Upper lobe of right lung (tissue), 1 donor: ENCODE data around the gene DOK6. TPM values are rescaled to one million over a fixed set of nuclear protein-coding genes. Genes with fewer than 3 reads are reported as not detected.

Source experiments
- ATAC-seq: fragments of 200-7000 bp; cut with Tn5 transposase; one replicate; pipeline ENCODE4 v1.9.1; 2020; ENCODE audit warnings: mild to moderate bottlenecking, moderate library complexity
- DNase-seq: peaks from one replicate; pipeline ENCODE4 v3.0.0-alpha.2; 2020
- H3K27ac ChIP-seq: fragments of 200-600 bp; one replicate; pipeline ENCODE4 v1.8.0; 2022
- H3K27me3 ChIP-seq: fragments of 200-600 bp; one replicate; pipeline ENCODE4 v1.8.0; 2022; ENCODE audit warnings: mild to moderate bottlenecking
- H3K36me3 ChIP-seq: fragments of 200-600 bp; one replicate; pipeline ENCODE4 v1.8.0; 2022
- H3K4me1 ChIP-seq: fragments of 200-600 bp; one replicate; pipeline ENCODE4 v1.8.0; 2022
- H3K4me3 ChIP-seq: fragments of 200-600 bp; one replicate; pipeline ENCODE4 v1.8.0; 2022; ENCODE audit warnings: mild to moderate bottlenecking
- H3K9me3 ChIP-seq: fragments of 200-600 bp; one replicate; pipeline ENCODE4 v1.8.0; 2022
- intact Hi-C: fragments of 100-400 bp; cut with DNase I; formaldehyde crosslinking; loops from one replicate; pipeline ENCODE4 v1.11.0; 2022
- total RNA-seq: library from RNA; stranded (reverse); fragmentation: NEBNext Ultra II Directional; extraction: Animal tissue kit (Norgen Biotek cat#: 25700); gene quantifications from one replicate; pipeline ENCODE4 v1.2.1, GENCODE V29; 2021
- TF ChIP-seq, protein P1 (sequence below): fragments of 200-600 bp; IDR thresholded peaks from one replicate; pipeline ENCODE4 v1.8.0; 2022; ENCODE audit warnings: antibody characterized with exemption
- donor health status: DM: no; HTN: yes; CAD: no; lungs with severe emphysema.

DOK6 gene
- total RNA-seq, 1 donor from 2014 or later: 5.9 TPM

DNA sequence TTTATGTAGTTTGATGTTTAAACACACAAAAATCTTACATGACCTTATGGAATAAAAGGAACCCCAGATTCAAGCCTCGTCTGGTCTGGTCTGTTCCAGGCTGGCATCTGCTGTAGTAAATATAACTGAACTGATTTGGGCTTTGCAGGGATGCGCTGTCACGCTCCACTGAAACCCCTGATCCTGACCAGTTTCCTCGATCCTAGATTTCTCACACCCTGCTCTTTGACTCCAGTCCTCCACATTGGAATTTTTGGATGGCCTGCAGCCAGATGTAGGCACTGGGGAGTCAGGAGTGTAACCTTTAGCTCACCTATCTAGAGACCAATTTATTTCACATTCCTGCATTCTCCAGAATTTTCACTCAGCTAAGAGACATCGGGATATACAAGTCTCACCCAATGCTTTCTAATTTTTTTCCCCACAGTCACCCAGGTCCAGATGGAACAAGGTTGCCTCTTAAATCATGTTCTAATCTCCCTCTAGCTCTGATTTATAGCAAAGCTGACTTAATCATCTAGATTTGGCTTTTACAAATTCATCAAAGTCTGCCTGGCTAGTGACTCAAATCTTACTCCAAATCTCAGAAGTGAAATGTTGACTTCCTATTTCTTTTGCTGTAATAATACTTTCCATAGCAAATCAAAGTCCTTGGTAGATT is 327.4 kb downstream of the DOK6 start:
- no peaks in the 10 kb centered on the region for H3K36me3 ChIP-seq
- H3K9me3 ChIP-seq: no peaks in the 10 kb centered on the region
- intact Hi-C loops: no loop called here
- no peak overlapping the region for H3K27ac ChIP-seq
- DNase-seq: no peak
- H3K4me3 ChIP-seq: no peak overlapping the region
- TF ChIP-seq, protein P1, sequence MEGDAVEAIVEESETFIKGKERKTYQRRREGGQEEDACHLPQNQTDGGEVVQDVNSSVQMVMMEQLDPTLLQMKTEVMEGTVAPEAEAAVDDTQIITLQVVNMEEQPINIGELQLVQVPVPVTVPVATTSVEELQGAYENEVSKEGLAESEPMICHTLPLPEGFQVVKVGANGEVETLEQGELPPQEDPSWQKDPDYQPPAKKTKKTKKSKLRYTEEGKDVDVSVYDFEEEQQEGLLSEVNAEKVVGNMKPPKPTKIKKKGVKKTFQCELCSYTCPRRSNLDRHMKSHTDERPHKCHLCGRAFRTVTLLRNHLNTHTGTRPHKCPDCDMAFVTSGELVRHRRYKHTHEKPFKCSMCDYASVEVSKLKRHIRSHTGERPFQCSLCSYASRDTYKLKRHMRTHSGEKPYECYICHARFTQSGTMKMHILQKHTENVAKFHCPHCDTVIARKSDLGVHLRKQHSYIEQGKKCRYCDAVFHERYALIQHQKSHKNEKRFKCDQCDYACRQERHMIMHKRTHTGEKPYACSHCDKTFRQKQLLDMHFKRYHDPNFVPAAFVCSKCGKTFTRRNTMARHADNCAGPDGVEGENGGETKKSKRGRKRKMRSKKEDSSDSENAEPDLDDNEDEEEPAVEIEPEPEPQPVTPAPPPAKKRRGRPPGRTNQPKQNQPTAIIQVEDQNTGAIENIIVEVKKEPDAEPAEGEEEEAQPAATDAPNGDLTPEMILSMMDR: no peak
- no peaks in the 10 kb centered on the region for H3K4me1 ChIP-seq
- ATAC-seq: no peak
- H3K27me3 ChIP-seq: no peaks in the 10 kb centered on the region

DNA sequence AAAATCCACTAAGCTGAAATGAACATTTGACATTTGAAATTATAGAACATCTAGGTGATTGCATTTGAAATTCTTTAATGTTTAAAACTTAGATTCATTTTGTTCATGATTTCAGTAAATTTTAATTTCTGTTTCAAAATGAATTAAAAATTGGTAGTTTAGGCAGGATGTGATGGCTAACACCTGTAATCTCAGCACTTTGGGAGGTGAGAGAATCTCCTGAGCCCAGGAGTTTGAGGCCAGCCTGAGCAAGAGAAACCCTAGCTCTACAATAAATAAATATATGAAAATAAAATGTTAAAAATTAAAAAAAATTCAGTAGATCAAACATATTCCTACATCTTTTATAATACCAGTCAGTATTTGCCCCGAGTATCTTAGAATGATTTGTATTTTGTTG is 330.0 kb downstream of the DOK6 start:
- H3K4me1 ChIP-seq: no peaks in the 10 kb centered on the region
- intact Hi-C loops: no loop called here
- ATAC-seq: no peak
- no peaks in the 10 kb centered on the region for H3K36me3 ChIP-seq
- H3K27ac ChIP-seq: no peak overlapping the region
- DNase-seq: no peak
- no peaks in the 10 kb centered on the region for H3K27me3 ChIP-seq
- TF ChIP-seq, protein P1: no peak
- no peak overlapping the region for H3K4me3 ChIP-seq
- H3K9me3 ChIP-seq: no peaks in the 10 kb centered on the region

DNA sequence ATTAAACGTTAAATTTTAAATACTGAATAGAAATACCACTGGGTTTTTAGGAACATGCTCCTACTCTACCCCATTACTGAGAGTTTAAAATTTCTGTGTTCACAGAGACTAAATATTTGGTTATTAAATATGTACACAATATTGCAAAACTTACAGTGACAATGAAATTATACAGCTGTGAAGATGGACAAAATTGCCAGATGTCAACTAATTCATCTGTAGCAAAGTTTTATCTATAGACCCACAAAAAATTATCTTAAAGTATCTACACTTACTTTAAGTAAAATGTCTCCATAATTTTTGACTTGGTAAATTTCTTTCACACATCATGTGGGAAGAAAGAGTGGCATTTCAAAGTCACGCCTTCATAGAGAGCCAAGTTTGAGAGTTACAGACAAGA is 333.8 kb downstream of the DOK6 start:
- Histone ChIP-seq H3K27ac (no peak overlapping the region), H3K4me1 (no peaks in the 10 kb centered on the region), H3K36me3 (no peaks in the 10 kb centered on the region), H3K9me3 (no peaks in the 10 kb centered on the region), H3K4me3 (no peak overlapping the region), H3K27me3 (no peaks in the 10 kb centered on the region)
- ATAC-seq (no peak), DNase-seq (no peak)
- TF ChIP-seq, protein P1: no peak
- intact Hi-C loops: no loop called here

DNA sequence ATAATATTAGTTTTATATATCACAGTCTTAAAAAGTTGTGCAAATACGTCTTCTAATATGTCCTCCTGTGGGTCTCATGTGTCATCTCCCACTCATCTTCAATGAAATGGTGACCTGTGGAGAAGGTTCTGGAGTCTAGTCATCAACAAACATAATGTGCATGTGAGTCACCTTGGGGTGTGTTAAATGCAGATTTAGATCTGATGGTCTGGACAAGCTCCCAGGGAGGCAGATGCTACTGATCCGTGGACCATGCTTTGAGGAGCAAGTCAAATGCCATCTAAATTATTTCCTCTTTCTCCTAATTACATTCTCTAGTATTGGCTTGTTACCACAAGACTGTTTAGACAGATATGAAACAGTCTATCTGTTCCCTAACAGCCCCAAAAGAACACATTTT is 336.0 kb downstream of the DOK6 start:
- ATAC-seq: no peak
- Histone ChIP-seq H3K9me3 (no peaks in the 10 kb centered on the region), H3K27ac (no peak overlapping the region), H3K36me3 (no peaks in the 10 kb centered on the region), H3K4me3 (no peak overlapping the region), H3K27me3 (no peaks in the 10 kb centered on the region), H3K4me1 (no peaks in the 10 kb centered on the region)
- intact Hi-C loops: no loop called here
- TF ChIP-seq, protein P1: no peak
- no peak for DNase-seq

DNA sequence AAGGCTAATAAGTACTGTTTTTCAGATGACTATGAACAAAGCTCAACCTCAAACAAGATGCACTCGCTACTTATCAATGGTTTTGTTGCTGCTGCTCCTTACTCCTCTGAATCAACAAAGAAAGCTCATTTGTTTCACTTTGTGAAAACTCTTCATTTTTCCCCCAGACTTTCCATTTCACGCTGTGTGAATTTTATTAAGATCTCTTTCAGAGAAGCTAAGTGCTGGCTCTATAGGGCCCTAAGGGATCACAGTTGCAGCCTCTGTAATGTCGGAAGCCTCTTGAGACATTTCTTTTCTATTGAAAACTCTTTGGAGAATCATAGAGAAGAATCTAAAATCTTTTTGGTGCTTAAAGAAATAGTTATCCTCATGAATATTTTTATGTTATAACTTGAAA is 337.2 kb downstream of the DOK6 start:
- Histone ChIP-seq H3K27me3 (no peaks in the 10 kb centered on the region), H3K27ac (no peak overlapping the region), H3K4me1 (no peaks in the 10 kb centered on the region), H3K4me3 (no peak overlapping the region), H3K36me3 (no peaks in the 10 kb centered on the region), H3K9me3 (no peaks in the 10 kb centered on the region)
- intact Hi-C loops: no loop called here
- ATAC-seq: no peak
- DNase-seq: no peak
- TF ChIP-seq, protein P1: no peak

DNA sequence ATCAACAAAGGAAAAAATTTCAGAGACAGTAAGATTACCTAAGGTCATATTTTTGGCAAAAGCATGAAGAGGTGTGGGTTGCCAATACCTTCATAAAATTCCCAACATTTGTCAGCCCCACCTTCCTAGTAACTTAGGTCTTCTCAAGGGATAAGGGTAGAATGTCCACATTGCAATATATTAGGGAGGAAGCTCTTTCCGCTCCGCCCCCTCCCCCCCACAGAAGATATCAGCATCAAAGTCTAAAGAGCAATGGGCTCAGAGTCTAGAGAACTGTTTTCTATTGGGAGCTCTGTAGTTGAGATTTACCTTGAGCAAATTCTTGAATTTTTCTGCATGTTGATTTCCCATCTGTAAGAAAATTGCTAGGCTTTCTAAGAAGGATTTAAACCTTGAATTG is 346.7 kb downstream of the DOK6 start:
- Histone ChIP-seq H3K36me3 (no peaks in the 10 kb centered on the region), H3K4me1 (no peaks in the 10 kb centered on the region), H3K9me3 (no peaks in the 10 kb centered on the region), H3K27ac (no peak overlapping the region), H3K4me3 (no peak overlapping the region), H3K27me3 (no peaks in the 10 kb centered on the region)
- DNase-seq (no peak), ATAC-seq (no peak)
- intact Hi-C loops: no loop called here
- TF ChIP-seq, protein P1: no peak
